Naive thymus-derived CD8-positive, alpha-beta T cell (primary cell): ENCODE measurements around the gene CDH23. TPM values are rescaled to one million over a fixed set of nuclear protein-coding genes. Genes with fewer than 3 reads are reported as not detected.

ENCODE experiments used
- ATAC-seq, 2 donors: fragments of 150-1000 bp; cut with Tn5 transposase in 1 of 2; sonication (Bioruptor Pico), chemical (Tn5 transposase) in 1 of 2; 1 replicate in 1 of 2; 2 replicates in 1 of 2; pipeline ENCODE4 v1.10.0; 2021; ENCODE audit warnings: mild to moderate bottlenecking in 2 of 2, moderate library complexity in 2 of 2
- POLR2A ChIA-PET: fragments of 350-600 bp; sonication (Branson Sonifier 250); formaldehyde crosslinking; loops from one replicate; lab custom pipeline; 2021; ENCODE audit warnings: antibody characterized with exemption; lab: Charles Lee
- DNase-seq, 10 donors: peaks; one replicate each; pipeline versions ENCODE4 v3.0.0 to v3.0.0-alpha.2; 2020 to 2022
- H3K27ac Mint-ChIP-seq, 10 donors: one replicate each; pipeline ENCODE4 v1.8.0; 2020 to 2022; ENCODE audit warnings: mild to moderate bottlenecking in 10 of 10, mixed read lengths in 10 of 10, moderate library complexity in 4 of 10, inconsistent platforms in 1 of 10
- H3K27me3 Mint-ChIP-seq, 5 donors: one replicate each; pipeline ENCODE4 v1.8.0; 2021 to 2022; ENCODE audit warnings: mixed read lengths in 5 of 5
- H3K36me3 Mint-ChIP-seq, 3 donors: one replicate each; pipeline ENCODE4 v1.8.0; 2020 to 2022; ENCODE audit warnings: mixed read lengths in 3 of 3, mild to moderate bottlenecking in 2 of 3, inconsistent platforms in 1 of 3
- H3K4me1 Mint-ChIP-seq, 4 donors: one replicate each; pipeline ENCODE4 v1.8.0; 2021 to 2022; ENCODE audit warnings: mixed read lengths in 4 of 4
- H3K4me3 Mint-ChIP-seq, 10 donors: one replicate each; pipeline ENCODE4 v1.8.0; 2020 to 2022; ENCODE audit warnings: mild to moderate bottlenecking in 10 of 10, mixed read lengths in 10 of 10, moderate library complexity in 6 of 10, inconsistent platforms in 1 of 10
- H3K9me3 Mint-ChIP-seq, 9 donors: one replicate each; pipeline ENCODE4 v1.8.0; 2020 to 2022; ENCODE audit warnings: mixed read lengths in 9 of 9, mild to moderate bottlenecking in 3 of 9, inconsistent platforms in 1 of 9, moderate library complexity in 1 of 9
- polyA plus RNA-seq, 3 donors: library from polyadenylated mRNA; unstranded; fragments of 300-500 nt; fragmentation: Illumina TruSeq; gene quantifications; one replicate each; pipeline ENCODE4 v1.2.3, GENCODE V29; 2021
- total RNA-seq, 8 experiments: library from RNA in 2 of 8; stranded (reverse) in 2 of 8; gene quantifications; one replicate each; pipeline ENCODE4 v1.2.3 and lab custom pipeline; 2021 to 2026

CDH23 gene
- total and polyA plus RNA-seq, 5 experiments from 2014 or later: 0.82 to 10.2 (median 3.8) TPM

GRCh38 chr10:71661060-71661622, 264.4 kb downstream of the CDH23 start:
- DNase-seq: no peak
- POLR2A ChIA-PET: no interaction called here
- peaks cover 0 to 3% (median 0%) of the 10 kb centered on the region in 5 donors for H3K27me3 Mint-ChIP-seq
- no peak overlapping the region for H3K4me3 Mint-ChIP-seq
- H3K36me3 Mint-ChIP-seq: no peaks in the 10 kb centered on the region
- ATAC-seq: no peak
- H3K27ac Mint-ChIP-seq: no peak overlapping the region
- no peaks in the 10 kb centered on the region for H3K9me3 Mint-ChIP-seq
- peaks cover 4 to 14% (median 9%) of the 10 kb centered on the region in 4 donors for H3K4me1 Mint-ChIP-seq

- H3K27ac Mint-ChIP-seq: no peak overlapping the region
These were observed 265.1 kb downstream of the CDH23 start for GRCh38 chr10:71661779-71662336.

GRCh38 chr10:71663311-71663710, 266.6 kb downstream of the CDH23 start:
- Mint-ChIP-seq H3K9me3 (no peaks in the 10 kb centered on the region), H3K4me1 (peaks cover 14 to 32% (median 26%) of the 10 kb centered on the region in 4 donors), H3K27me3 (peaks cover 0 to 3% (median 0%) of the 10 kb centered on the region in 5 donors), H3K36me3 (no peaks in the 10 kb centered on the region), H3K4me3 (no peak overlapping the region), H3K27ac (peak overlapping the region in 1 of 10 donors; percentile 85)
- DNase-seq (no peak), ATAC-seq (no peak)
- POLR2A ChIA-PET: interaction anchor here (0.7 kb wide), 1 partner anchor 280 kb away, joined by 3 read pairs; no protein-coding TSS in a partner anchor

More at GRCh38 chr10:71661779-71662336, 265.1 kb downstream of the CDH23 start:
- H3K36me3 Mint-ChIP-seq: no peaks in the 10 kb centered on the region
- peaks cover 6 to 21% (median 16%) of the 10 kb centered on the region in 4 donors for H3K4me1 Mint-ChIP-seq
- POLR2A ChIA-PET: no interaction called here
- H3K27me3 Mint-ChIP-seq: peaks cover 0 to 3% (median 0%) of the 10 kb centered on the region in 5 donors
- H3K4me3 Mint-ChIP-seq: no peak overlapping the region
- H3K9me3 Mint-ChIP-seq: no peaks in the 10 kb centered on the region
- no peak for ATAC-seq
- no peak for DNase-seq

GRCh38 chr10:71664585-71664984, 267.9 kb downstream of the CDH23 start:
- DNase-seq (no peak), ATAC-seq (no peak)
- H3K9me3 Mint-ChIP-seq: no peaks in the 10 kb centered on the region
- H3K27ac Mint-ChIP-seq: peak overlapping the region in 1 of 10 donors; percentile 2
- POLR2A ChIA-PET: interaction anchor here (0.6 to 1.4 kb wide), 2 partner anchors 103 to 148 kb away, joined by 3 to 4 read pairs; no protein-coding TSS in a partner anchor
- peaks cover 14 to 38% (median 28%) of the 10 kb centered on the region in 4 donors for H3K4me1 Mint-ChIP-seq
- no peaks in the 10 kb centered on the region for H3K36me3 Mint-ChIP-seq
- H3K27me3 Mint-ChIP-seq: peaks cover 0 to 3% (median 0%) of the 10 kb centered on the region in 5 donors
- H3K4me3 Mint-ChIP-seq: no peak overlapping the region

- Mint-ChIP-seq H3K9me3 (no peaks in the 10 kb centered on the region), H3K4me1 (peaks cover 14 to 38% (median 28%) of the 10 kb centered on the region in 4 donors), H3K27ac (peak overlapping the region in 2 of 10 donors; percentile 27 to 76), H3K4me3 (no peak overlapping the region), H3K36me3 (no peaks in the 10 kb centered on the region), H3K27me3 (peaks cover 0 to 3% (median 0%) of the 10 kb centered on the region in 5 donors)
- DNase-seq (no peak), ATAC-seq (no peak)
- POLR2A ChIA-PET: no interaction called here
These were observed 268.7 kb downstream of the CDH23 start for GRCh38 chr10:71665456-71665855.

GRCh38 chr10:71666639-71667386, 270.1 kb downstream of the CDH23 start:
- POLR2A ChIA-PET: interaction anchor here (0.7 to 1.6 kb wide), 4 partner anchors 31 to 184 kb away, joined by 3 to 5 read pairs (median 4); partner anchors contain the start of gene VSIR
- peak overlapping the region in 9 of 10 donors; percentile 11 to 91 (median 78) for H3K27ac Mint-ChIP-seq
- peaks cover 0 to 3% (median 0%) of the 10 kb centered on the region in 5 donors for H3K27me3 Mint-ChIP-seq
- no peaks in the 10 kb centered on the region for H3K9me3 Mint-ChIP-seq
- peak overlapping the region in 7 of 10 donors; percentile 1 to 50 (median 40) for H3K4me3 Mint-ChIP-seq
- peak in 5 of 10 donors; percentile 2 to 33 (median 8) for DNase-seq
- peak in 1 of 2 donors; percentile 65 for ATAC-seq
- H3K36me3 Mint-ChIP-seq: no peaks in the 10 kb centered on the region
- H3K4me1 Mint-ChIP-seq: peaks cover 14 to 38% (median 28%) of the 10 kb centered on the region in 4 donors

- POLR2A ChIA-PET: interaction anchor here (0.7 to 1.6 kb wide), 4 partner anchors 31 to 183 kb away, joined by 3 to 5 read pairs (median 4); partner anchors contain the start of gene VSIR
- peaks cover 0 to 3% (median 0%) of the 10 kb centered on the region in 5 donors for H3K27me3 Mint-ChIP-seq
- DNase-seq: peak in 2 of 10 donors; percentile 22 to 38
- H3K9me3 Mint-ChIP-seq: no peaks in the 10 kb centered on the region
- H3K27ac Mint-ChIP-seq: peak overlapping the region; percentile 33 to 91 (median 78)
- peak overlapping the region in 9 of 10 donors; percentile 0 to 50 (median 31) for H3K4me3 Mint-ChIP-seq
- peak; percentile 73 to 78 for ATAC-seq
- no peaks in the 10 kb centered on the region for H3K36me3 Mint-ChIP-seq
- H3K4me1 Mint-ChIP-seq: peaks cover 14 to 38% (median 28%) of the 10 kb centered on the region in 4 donors
These were observed 270.6 kb downstream of the CDH23 start for GRCh38 chr10:71667387-71667752.

GRCh38 chr10:71671994-71672946, 275.6 kb downstream of the CDH23 start:
- POLR2A ChIA-PET: no interaction called here
- Mint-ChIP-seq H3K27ac (peak overlapping the region in 3 of 10 donors; percentile 25 to 63 (median 59)), H3K9me3 (no peaks in the 10 kb centered on the region), H3K4me3 (no peak overlapping the region), H3K4me1 (peaks cover 7 to 13% (median 8%) of the 10 kb centered on the region in 4 donors), H3K27me3 (peaks cover 0 to 2% (median 0%) of the 10 kb centered on the region in 5 donors), H3K36me3 (no peaks in the 10 kb centered on the region)
- DNase-seq (no peak), ATAC-seq (no peak)

GRCh38 chr10:71675295-71675970, 278.7 kb downstream of the CDH23 start:
- Mint-ChIP-seq H3K36me3 (no peaks in the 10 kb centered on the region), H3K27me3 (peaks cover 0 to 3% (median 0%) of the 10 kb centered on the region in 5 donors), H3K27ac (no peak overlapping the region), H3K9me3 (no peaks in the 10 kb centered on the region), H3K4me1 (peaks cover 0 to 2% (median 1%) of the 10 kb centered on the region in 4 donors), H3K4me3 (no peak overlapping the region)
- POLR2A ChIA-PET: no interaction called here
- ATAC-seq (no peak), DNase-seq (no peak)

- H3K4me1 Mint-ChIP-seq: peaks cover 0 to 4% (median 1%) of the 10 kb centered on the region in 4 donors
- DNase-seq: no peak
- POLR2A ChIA-PET: interaction anchor here (0.6 kb wide), 1 partner anchor 97 kb away, joined by 4 read pairs; no protein-coding TSS in a partner anchor
- H3K4me3 Mint-ChIP-seq: no peak overlapping the region
- no peak for ATAC-seq
- no peaks in the 10 kb centered on the region for H3K9me3 Mint-ChIP-seq
- peaks cover 0 to 3% (median 0%) of the 10 kb centered on the region in 5 donors for H3K27me3 Mint-ChIP-seq
- peak overlapping the region in 1 of 10 donors; percentile 53 for H3K27ac Mint-ChIP-seq
- H3K36me3 Mint-ChIP-seq: no peaks in the 10 kb centered on the region
These were observed 280.5 kb downstream of the CDH23 start for GRCh38 chr10:71677261-71677660.
